AG10803 (cell line): Measurements from ENCODE around the gene CDK18.

Source experiments
- DNase-seq: peaks from one replicate; pipeline ENCODE4 v3.0.0; 2010; ENCODE audit warnings: low read depth
- H3K4me3 ChIP-seq: 2 replicates; pipeline ENCODE4 v1.5.1; 2011; ENCODE audit warnings: mild to moderate bottlenecking, low read length, control low read depth
- CTCF ChIP-seq: conservative IDR thresholded peaks from 2 replicates; pipeline ENCODE4 v1.5.1; 2011; ENCODE audit warnings: mild to moderate bottlenecking, low read length, control low read depth, inconsistent platforms

CDK18 gene

GRCh38 chr1:205569411-205570172 lies 65.1 kb downstream of the CDK18 start:
- no peak for TF ChIP-seq CTCF
- H3K4me3 ChIP-seq: no peak overlapping the region

GRCh38 chr1:205570173-205570501 lies 65.7 kb downstream of the CDK18 start:
- no peak for TF ChIP-seq CTCF
- DNase-seq: no peak

More at GRCh38 chr1:205569411-205570172, 65.1 kb downstream of the CDK18 start:
- DNase-seq: no peak

GRCh38 chr1:205570796-205571537 lies 66.5 kb downstream of the CDK18 start:
- TF ChIP-seq CTCF: no peak
- no peak for DNase-seq
- no peak overlapping the region for H3K4me3 ChIP-seq

More at GRCh38 chr1:205570173-205570501, 65.7 kb downstream of the CDK18 start:
- H3K4me3 ChIP-seq: no peak overlapping the region

GRCh38 chr1:205571747-205572146 lies 67.3 kb downstream of the CDK18 start:
- no peak overlapping the region for H3K4me3 ChIP-seq
- no peak for TF ChIP-seq CTCF
- no peak for DNase-seq

GRCh38 chr1:205572421-205572820 lies 68.0 kb downstream of the CDK18 start:
- TF ChIP-seq CTCF: no peak
- DNase-seq: no peak
- no peak overlapping the region for H3K4me3 ChIP-seq

- no peak for TF ChIP-seq CTCF
- DNase-seq: no peak
These were observed 70.9 kb downstream of the CDK18 start for GRCh38 chr1:205575294-205575885.

More at GRCh38 chr1:205575294-205575885, 70.9 kb downstream of the CDK18 start:
- no peak overlapping the region for H3K4me3 ChIP-seq
